Heart left ventricle (tissue), 16 donors: ENCODE measurements around the gene TRIM68. TPM values are rescaled to one million over a fixed set of nuclear protein-coding genes. Genes with fewer than 3 reads are reported as not detected.

Experiments used
- ATAC-seq, 4 donors: fragments of 200-7000 bp; cut with Tn5 transposase; one replicate each; pipeline ENCODE4 v1.9.1; 2020 to 2022; ENCODE audit warnings: moderate library complexity in 4 of 4, mild to moderate bottlenecking in 3 of 4, moderate number of reproducible peaks in 1 of 4
- DNase-seq, 5 donors: peaks; one replicate each; pipeline ENCODE4 v3.0.0-alpha.2; 2020
- H3K27ac ChIP-seq, 12 donors: fragments of 200-600 bp; sonication (generic) in 4 of 12; one replicate each; pipeline versions ENCODE4 v1.5.0 to v1.8.0; 2016 to 2022; ENCODE audit warnings: mild to moderate bottlenecking in 2 of 12
- H3K27me3 ChIP-seq, 9 donors: fragments of 200-600 bp; sonication (generic) in 2 of 9; one replicate each; pipeline versions ENCODE4 v1.5.1 to v1.8.0; 2016 to 2022; ENCODE audit warnings: mild to moderate bottlenecking in 3 of 9
- H3K36me3 ChIP-seq, 9 donors: fragments of 200-600 bp; sonication (generic) in 2 of 9; one replicate each; pipeline versions ENCODE4 v1.5.0 to v1.8.0; 2018 to 2022; ENCODE audit warnings: mild to moderate bottlenecking in 2 of 9
- H3K4me1 ChIP-seq, 12 donors: fragments of 200-600 bp; sonication (generic) in 4 of 12; one replicate each; pipeline versions ENCODE4 v1.5.0 to v1.8.0; 2016 to 2022; ENCODE audit warnings: mild to moderate bottlenecking in 3 of 12
- H3K4me3 ChIP-seq, 12 donors: fragments of 200-600 bp; sonication (generic) in 4 of 12; one replicate each; pipeline versions ENCODE4 v1.5.0 to v1.8.0; 2017 to 2022; ENCODE audit warnings: mild to moderate bottlenecking in 9 of 12, moderate library complexity in 4 of 12
- H3K9me3 ChIP-seq, 12 donors: fragments of 200-600 bp; sonication (generic) in 4 of 12; one replicate each; pipeline versions ENCODE4 v1.5.0 to v1.8.0; 2016 to 2022; ENCODE audit warnings: mild to moderate bottlenecking in 1 of 12
- CTCF ChIP-seq, 12 donors: fragments of 200-600 bp; sonication (generic) in 4 of 12; IDR thresholded peaks; one replicate each; pipeline versions ENCODE4 v1.5.0 to v1.8.0; 2018 to 2022; ENCODE audit warnings: antibody characterized with exemption in 12 of 12, mild to moderate bottlenecking in 5 of 12
- POLR2A ChIP-seq, 2 donors: fragments of 450-650 bp; IDR thresholded peaks; one replicate each; pipeline ENCODE4 v1.6.1; 2017; ENCODE audit warnings: antibody characterized with exemption in 2 of 2, mild to moderate bottlenecking in 2 of 2, moderate library complexity in 2 of 2
- WGBS, 4 donors: extraction: QIAGEN DNeasy Blood & Tissue Kit in 2 of 4; methylation state at CpG; one replicate each; pipeline versions ENCODE4 v1.1.5 to v1.1.7; 2013 to 2018; 5-methylcytosine and 5-hydroxymethylcytosine counted together
- intact Hi-C, 10 donors: fragments of 100-400 bp; cut with DNase I; formaldehyde crosslinking; loops; one replicate each; pipeline versions ENCODE4 v1.11.1 to v1.14.2; 2022
- polyA plus RNA-seq, 2 donors: library from polyadenylated mRNA; stranded (reverse); fragments of 200-250 nt; gene quantifications; one replicate each; pipeline ENCODE4 v1.2.3, GENCODE V29; 2013
- total RNA-seq, 9 donors: library from RNA; depleted of rRNA in 2 of 9; stranded (reverse); fragments of >200 nt in 2 of 9; fragmentation: NEBNext Ultra II Directional in 3 of 9; extraction: Animal tissue kit (Norgen Biotek cat#: 25700) in 3 of 9; gene quantifications; one replicate each; pipeline versions ENCODE4 v1.1.0 to v1.2.4, GENCODE V29; 2016 to 2023
- donor health status: ischemic (EF 13 %, LVEDD 7.1; RV severe dilation, severe dysfunction).
- donor health status: healthy with polysubstance abuse.
- donor health status: DM: no; HTN: yes; CAD: no.
- donor health status: DM: no; HTN: no; CAD: no.
- donor health status: ischemic (EF 25% LVEDD 6.9; RV normal size, moderate dysfunction).
- donor health status: ischemic (EF 25% LVEDD 5.7; RV mildly dilated, moderate dysfunction).
- donor health status: healthy.
- donor health status: DM: yes; HTN: yes; CAD: no.
- donor health status: ischemic (EF 35%, LVEDD 5.7; RV mildly dilated, moderate dysfunction).
- donor health status: nonischemic (EF 11% LVEDD 7.7; RV severe dilation, severe dysfunction).
- donor health status: DM: yes; HTN: yes; CAD: no.
- donor health status: PGD.
- donor health status: ischemic (EF 29% LVEDD 5.4; RV normal size, mild dysfunction).
- donor health status: nonischemic (EF 23%, LVEDD 6.1; RV moderate dilation, normal function).

The TRIM68 gene
- total and polyA plus RNA-seq, 11 donors, result 3.8 to 14.1 (median 8.7) TPM

GRCh38 chr11:4577761-4578160 is 30.3 kb downstream of the TRIM68 start:
- Histone ChIP-seq H3K9me3 (no peaks in the 10 kb centered on the region), H3K4me1 (no peaks in the 10 kb centered on the region), H3K4me3 (no peak overlapping the region), H3K36me3 (no peaks in the 10 kb centered on the region), H3K27ac (no peak overlapping the region), H3K27me3 (peaks cover 0 to 19% (median 0%) of the 10 kb centered on the region in 9 donors)
- TF ChIP-seq CTCF (IDR thresholded peaks at IDR 0.05) (no peak), POLR2A (IDR thresholded peaks at IDR 0.05) (no peak)
- intact Hi-C loops, result no loop called here
- DNase-seq (no peak), ATAC-seq (no peak)
- 78 to 89% (median 87%) methylated on average over 2 of the region's 2 CpGs for WGBS, 4 donors

GRCh38 chr11:4576880-4577279 is 31.2 kb downstream of the TRIM68 start:
- 59 to 66% (median 63%) methylated on average over 3 of the region's 3 CpGs for WGBS, 4 donors
- intact Hi-C loops, result no loop called here
- ATAC-seq (no peak), DNase-seq (no peak)
- H3K36me3 ChIP-seq, result no peaks in the 10 kb centered on the region
- no peak overlapping the region for H3K4me3 ChIP-seq
- no peaks in the 10 kb centered on the region for H3K4me1 ChIP-seq
- TF ChIP-seq POLR2A (IDR thresholded peaks at IDR 0.05), result no peak
- TF ChIP-seq CTCF (IDR thresholded peaks at IDR 0.05), result no peak
- H3K27ac ChIP-seq, result no peak overlapping the region
- no peaks in the 10 kb centered on the region for H3K9me3 ChIP-seq
- H3K27me3 ChIP-seq, result peaks cover 0 to 19% (median 0%) of the 10 kb centered on the region in 9 donors

- TF ChIP-seq POLR2A (IDR thresholded peaks at IDR 0.05) (no peak), CTCF (IDR thresholded peaks at IDR 0.05) (no peak)
- Histone ChIP-seq H3K9me3 (peaks cover 0 to 9% (median 0%) of the 10 kb centered on the region in 12 donors), H3K4me1 (no peaks in the 10 kb centered on the region), H3K4me3 (no peak overlapping the region), H3K36me3 (no peaks in the 10 kb centered on the region), H3K27ac (no peak overlapping the region), H3K27me3 (peaks cover 0 to 4% (median 0%) of the 10 kb centered on the region in 9 donors)
- DNase-seq (no peak), ATAC-seq (no peak)
- intact Hi-C loops, result no loop called here
- WGBS, 4 donors, result 89 to 96% (median 93%) methylated on average over 18 of the region's 18 CpGs
Measured at GRCh38 chr11:4569075-4569474, 39.0 kb downstream of the TRIM68 start.

- TF ChIP-seq POLR2A (IDR thresholded peaks at IDR 0.05) (no peak), CTCF (IDR thresholded peaks at IDR 0.05) (no peak)
- H3K27me3 ChIP-seq, result no peaks in the 10 kb centered on the region
- H3K4me1 ChIP-seq, result no peaks in the 10 kb centered on the region
- DNase-seq (no peak), ATAC-seq (no peak)
- no peak overlapping the region for H3K4me3 ChIP-seq
- intact Hi-C loops, result no loop called here
- WGBS, 4 donors, result 77 to 86% (median 84%) methylated on average over 3 of the region's 3 CpGs
- peaks cover 0 to 12% (median 0%) of the 10 kb centered on the region in 12 donors for H3K9me3 ChIP-seq
- no peak overlapping the region for H3K27ac ChIP-seq
- H3K36me3 ChIP-seq, result no peaks in the 10 kb centered on the region
Measured at GRCh38 chr11:4565371-4565770, 42.7 kb downstream of the TRIM68 start.
